GM19240 (cell line): ENCODE measurements around the gene S1PR3.
A peak's percentile ranks its signal among the peaks of the same experiment; 100 is the strongest.

Experiments used
- DNase-seq: peaks from one replicate; pipeline ENCODE4 v3.0.0; 2011; ENCODE audit warnings: low spot score; ENCODE audit not compliant: insufficient read length

S1PR3 gene

GRCh38 chr9:88990729-88991065, 571 bp upstream of the S1PR3 start:
- DNase-seq, result no peak

- DNase-seq, result no peak
Measured at GRCh38 chr9:88992556-88992955, 1.3 kb downstream of the S1PR3 start.

- no peak for DNase-seq
Measured at GRCh38 chr9:88993327-88993726, 2.1 kb downstream of the S1PR3 start.

GRCh38 chr9:88993871-88994460, 2.7 kb downstream of the S1PR3 start:
- no peak for DNase-seq

- DNase-seq, result no peak
Measured at GRCh38 chr9:88994469-88995199, 3.4 kb downstream of the S1PR3 start.

GRCh38 chr9:88995200-88995577, 3.9 kb downstream of the S1PR3 start:
- DNase-seq, result no peak

GRCh38 chr9:88995627-88996026, 4.4 kb downstream of the S1PR3 start:
- DNase-seq, result no peak

GRCh38 chr9:88996046-88996920, 5.0 kb downstream of the S1PR3 start:
- DNase-seq, result no peak

- no peak for DNase-seq
Measured at GRCh38 chr9:88996921-88997235, 5.6 kb downstream of the S1PR3 start.

GRCh38 chr9:88997646-88998045, 6.4 kb downstream of the S1PR3 start:
- DNase-seq, result no peak

GRCh38 chr9:88998503-88998902, 7.2 kb downstream of the S1PR3 start:
- no peak for DNase-seq

- no peak for DNase-seq
Measured at GRCh38 chr9:88998911-88999310, 7.6 kb downstream of the S1PR3 start.

GRCh38 chr9:89000371-89000781, 9.1 kb downstream of the S1PR3 start:
- no peak for DNase-seq

GRCh38 chr9:89000973-89001916, 10.0 kb downstream of the S1PR3 start:
- DNase-seq, result peak; percentile 56

- DNase-seq, result no peak
Measured at GRCh38 chr9:89001917-89002540, 10.8 kb downstream of the S1PR3 start.

- DNase-seq, result no peak
Measured at GRCh38 chr9:89002987-89003386, 11.7 kb downstream of the S1PR3 start.

- no peak for DNase-seq
Measured at GRCh38 chr9:89005323-89005722, 14.1 kb downstream of the S1PR3 start.

GRCh38 chr9:89006267-89006666, 15.0 kb downstream of the S1PR3 start:
- DNase-seq, result no peak

- no peak for DNase-seq
Measured at GRCh38 chr9:89006996-89007967, 16.0 kb downstream of the S1PR3 start.
